ENCODE data around the gene NRSN1. TPM values are rescaled to one million over a fixed set of nuclear protein-coding genes. Genes with fewer than 3 reads are reported as not detected.

Gene NRSN1
- total RNA-seq, 2 experiments from 2014 or later: not detected

DNA sequence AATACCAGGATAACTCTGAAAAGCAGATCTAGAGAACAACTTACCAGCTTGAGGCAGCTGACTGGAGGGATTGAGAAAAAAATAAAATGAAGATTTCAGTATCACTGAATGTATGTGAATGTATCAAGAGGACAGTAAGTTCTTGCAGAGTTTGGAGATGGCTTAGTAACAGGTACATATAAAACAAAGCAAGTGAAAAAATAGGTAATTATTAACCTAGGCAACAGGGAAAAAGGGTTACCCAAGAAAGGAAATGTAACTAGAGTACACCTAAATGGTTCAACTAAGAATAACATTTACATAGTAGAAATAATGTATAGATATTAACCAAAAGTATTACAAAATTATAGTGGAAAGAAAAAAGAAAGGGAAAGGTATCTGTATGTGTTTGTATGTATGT, 67.3 kb downstream of the NRSN1 start:
- intact Hi-C loops (cut with micrococcal nuclease): no loop called here
- Mint-ChIP-seq H3K27ac (no peak overlapping the region), H3K4me3 (no peak overlapping the region), H3K27me3 (peaks cover 13% of the 10 kb centered on the region), H3K9me3 (no peaks in the 10 kb centered on the region), H3K36me3 (no peaks in the 10 kb centered on the region), H3K4me1 (ENCODE audit: low read depth) (no peaks in the 10 kb centered on the region)
- ChIA-PET CTCF (no interaction called here), POLR2A (no interaction called here)
- DNase-seq: no peak

DNA sequence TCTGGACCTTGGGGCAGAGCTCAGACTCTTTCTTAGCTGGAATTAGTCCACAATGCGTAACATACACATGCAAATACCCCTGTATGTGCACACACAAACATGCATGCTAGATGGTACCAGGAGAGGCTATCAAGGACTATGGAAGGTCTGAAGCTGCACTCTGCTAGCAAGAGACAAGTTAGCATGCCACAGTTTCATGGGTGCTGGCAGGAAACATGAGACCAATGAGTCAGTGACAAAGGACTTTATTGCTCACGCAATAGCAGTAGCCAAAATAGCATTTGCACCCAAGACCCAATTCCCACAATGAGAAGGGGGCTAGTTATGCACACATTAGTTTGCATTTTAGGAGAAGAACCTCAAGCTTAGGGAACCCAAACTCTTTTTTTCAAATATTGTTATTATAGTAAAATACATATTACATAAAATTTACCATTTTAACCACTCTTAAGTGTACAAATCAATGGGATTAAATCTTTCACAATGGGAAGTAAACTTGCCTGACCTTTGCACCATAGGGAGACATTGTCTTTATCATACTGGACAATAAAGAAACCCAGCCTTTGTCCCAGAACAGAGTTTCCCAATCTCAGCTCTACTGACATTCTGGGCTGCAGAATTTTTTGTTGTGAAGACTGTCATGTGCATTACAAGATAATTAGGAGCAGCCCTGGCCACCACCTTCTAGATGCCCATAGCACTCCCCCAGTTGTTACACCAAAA, 69.1 kb downstream of the NRSN1 start:
- H3K27ac Mint-ChIP-seq: no peak overlapping the region
- intact Hi-C loops (cut with micrococcal nuclease): no loop called here
- peaks cover 12% of the 10 kb centered on the region for H3K27me3 Mint-ChIP-seq
- no peak overlapping the region for H3K4me3 Mint-ChIP-seq
- ChIA-PET CTCF (interaction anchor here (1.0 kb wide), 1 partner anchor 9 kb away, joined by 3 read pairs; no protein-coding TSS in a partner anchor), POLR2A (no interaction called here)
- H3K4me1 Mint-ChIP-seq (ENCODE audit: low read depth): no peaks in the 10 kb centered on the region
- no peaks in the 10 kb centered on the region for H3K36me3 Mint-ChIP-seq
- no peak for DNase-seq
- no peaks in the 10 kb centered on the region for H3K9me3 Mint-ChIP-seq

DNA sequence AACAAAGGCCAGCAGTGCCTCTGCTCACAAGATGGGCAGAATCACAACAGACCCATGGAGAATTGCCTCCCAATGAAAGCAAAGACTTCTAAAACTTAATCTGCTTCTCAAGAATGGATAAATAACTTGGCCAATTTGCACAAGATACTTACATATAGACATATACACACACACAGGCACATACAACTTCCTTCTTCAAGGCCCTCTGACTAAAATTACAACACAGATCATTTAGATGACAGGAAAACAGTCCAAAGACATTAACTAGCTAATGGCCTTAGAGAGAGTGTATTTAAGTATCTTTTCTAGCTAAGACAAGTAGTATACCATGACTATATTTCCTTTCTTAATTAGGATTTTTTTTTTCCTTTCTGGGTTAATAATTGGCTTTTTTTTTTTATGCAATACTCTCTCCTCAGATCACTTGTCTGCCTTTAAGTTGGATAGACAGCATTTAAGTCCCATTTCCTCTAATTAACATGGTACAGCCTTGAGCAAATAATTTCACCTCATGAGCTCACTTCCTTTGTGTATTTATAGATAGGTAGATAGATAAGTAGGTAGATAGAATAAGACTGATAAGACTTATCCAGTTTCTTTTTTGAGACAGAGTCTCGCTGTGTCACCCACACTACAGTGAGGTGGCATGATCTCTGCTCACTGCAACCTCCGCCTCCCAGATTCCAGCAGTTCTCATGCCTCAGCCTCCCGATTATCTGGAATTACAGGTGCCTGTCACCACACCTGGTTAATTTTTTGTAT, 70.0 kb downstream of the NRSN1 start:
- POLR2A ChIA-PET: no interaction called here
- intact Hi-C loops (cut with micrococcal nuclease): no loop called here
- Mint-ChIP-seq H3K27me3 (peaks cover 14% of the 10 kb centered on the region), H3K27ac (no peak overlapping the region), H3K4me3 (no peak overlapping the region), H3K36me3 (no peaks in the 10 kb centered on the region), H3K9me3 (no peaks in the 10 kb centered on the region), H3K4me1 (ENCODE audit: low read depth) (no peaks in the 10 kb centered on the region)
- CTCF ChIA-PET: interaction anchor here (1.0 kb wide), 1 partner anchor 8 kb away, joined by 3 read pairs; no protein-coding TSS in a partner anchor
- no peak for DNase-seq

Other genes with a start within 250 kb of the NRSN1 start
- under 1 TPM in 1 of 2 experiments, not detected in 1; 0.31 TPM for gene DCDC2, start 231.8 kb downstream of the NRSN1 start, total RNA-seq

Measured in activated CD4-positive, alpha-beta memory T cell treated with anti-CD3 and anti-CD28 coated beads for 36 hours (primary cell).